Stimulated activated CD4-positive, alpha-beta T cell treated with anti-CD3 and anti-CD28 coated beads, Interleukin-1b, Interleukin-23, amount 100 ng/mL, for 48 hours (primary cell): ENCODE measurements around the gene C17orf100.
"Not testable (repeated sequence)": the region's sequence is repeated elsewhere in the genome, so short reads cannot be mapped to it uniquely, and the experiment has no call there.

Experiments used
- DNase-seq: peaks from one replicate; pipeline ENCODE4 v3.0.0-alpha.2; 2020

C17orf100 gene

GRCh38 chr17:6641247-6641863, 10.2 kb upstream of the C17orf100 start:
- DNase-seq = no peak

- DNase-seq = no peak
Measured at GRCh38 chr17:6642592-6642991, 9.0 kb upstream of the C17orf100 start.

- DNase-seq = no peak
Measured at GRCh38 chr17:6643451-6644125, 8.0 kb upstream of the C17orf100 start.

- no peak for DNase-seq
Measured at GRCh38 chr17:6648181-6648580, 3.4 kb upstream of the C17orf100 start.

GRCh38 chr17:6651919-6652452, 424 bp downstream of the C17orf100 start:
- DNase-seq = peak; percentile 41

- DNase-seq = no peak
Measured at GRCh38 chr17:6654841-6655731, 3.5 kb downstream of the C17orf100 start.

- not testable (repeated sequence) for DNase-seq
Measured at GRCh38 chr17:6655732-6656361, 4.3 kb downstream of the C17orf100 start.

GRCh38 chr17:6656797-6657632, 5.5 kb downstream of the C17orf100 start:
- peak; percentile 68 for DNase-seq

GRCh38 chr17:6657633-6658287, 6.2 kb downstream of the C17orf100 start:
- DNase-seq = no peak

GRCh38 chr17:6658411-6658810, 6.8 kb downstream of the C17orf100 start:
- DNase-seq = not testable (repeated sequence)

- DNase-seq = no peak
Measured at GRCh38 chr17:6660101-6660500, 8.5 kb downstream of the C17orf100 start.

- DNase-seq = no peak
Measured at GRCh38 chr17:6660805-6661463, 9.4 kb downstream of the C17orf100 start.

- no peak for DNase-seq
Measured at GRCh38 chr17:6661464-6661848, 9.9 kb downstream of the C17orf100 start.

GRCh38 chr17:6663200-6663599, 11.6 kb downstream of the C17orf100 start:
- DNase-seq = not testable (repeated sequence)

GRCh38 chr17:6666077-6666521, 14.5 kb downstream of the C17orf100 start:
- peak; percentile 40 for DNase-seq

GRCh38 chr17:6666557-6666956, 15.0 kb downstream of the C17orf100 start:
- no peak for DNase-seq

GRCh38 chr17:6667516-6667915, 16.0 kb downstream of the C17orf100 start:
- DNase-seq = no peak

GRCh38 chr17:6668219-6668618, 16.7 kb downstream of the C17orf100 start:
- DNase-seq = no peak

GRCh38 chr17:6668727-6669425, 17.3 kb downstream of the C17orf100 start:
- DNase-seq = no peak
